Panc1 (cell line): Measurements from ENCODE around the gene UBC. TPM values are rescaled to one million over a fixed set of nuclear protein-coding genes. Genes with fewer than 3 reads are reported as not detected.
"Not testable (repeated sequence)": the region's sequence is repeated elsewhere in the genome, so short reads cannot be mapped to it uniquely, and the experiment has no call there.

Source experiments
- ATAC-seq: fragments of 200-7000 bp; cut with Tn5 transposase; 2 replicates; pipeline ENCODE4 v1.9.1; 2020; ENCODE audit warnings: mild to moderate bottlenecking, moderate library complexity
- BruUV-seq: library from RNA; stranded (reverse); fragments of 400-500 nt; replicated peaks from 2 replicates; lab custom pipeline; 2021; lab: Mats Ljungman, UMichigan
- CTCF ChIA-PET: fragments of 300-600 bp; sonication (Branson Sonifier 250); formaldehyde crosslinking; loops from one replicate; lab custom pipeline; 2022; ENCODE audit warnings: antibody characterized with exemption; lab: Charles Lee
- POLR2A ChIA-PET: fragments of 300-600 bp; sonication (Branson Sonifier 250); formaldehyde crosslinking; loops from one replicate; lab custom pipeline; 2022; ENCODE audit warnings: antibody characterized with exemption; lab: Charles Lee
- DNase-seq: peaks from one replicate; pipeline ENCODE4 v3.0.0-alpha.2; 2010; ENCODE audit warnings: low read depth, low spot score
- H3K27ac ChIP-seq: 2 replicates; pipeline ENCODE4 v1.5.1; 2011; ENCODE audit warnings: mild to moderate bottlenecking, low read length, inconsistent platforms
- H3K27me3 ChIP-seq: fragments of 200-500 bp; sonication (Bioruptor generic); 2 replicates; pipeline ENCODE4 v1.6.0; 2014; ENCODE audit warnings: low read length, inconsistent platforms; ENCODE audit not compliant: control insufficient read depth, insufficient read depth
- H3K36me3 ChIP-seq: fragments of 200-500 bp; sonication (Bioruptor generic); 2 replicates; pipeline ENCODE4 v1.5.1; 2014; ENCODE audit warnings: inconsistent platforms, mild to moderate bottlenecking, low read length, moderate library complexity; ENCODE audit not compliant: control insufficient read depth, insufficient read depth
- H3K4me1 ChIP-seq: 2 replicates; pipeline ENCODE4 v1.5.1; 2011; ENCODE audit warnings: inconsistent platforms, mild to moderate bottlenecking, low read length, moderate library complexity; ENCODE audit not compliant: control insufficient read depth, insufficient read depth
- H3K4me3 ChIP-seq, 2 experiments: 2 replicates each; pipeline ENCODE4 v1.5.1; 2011 to 2012; ENCODE audit warnings: low read depth in 2 of 2, low read length in 2 of 2, mild to moderate bottlenecking in 2 of 2, inconsistent platforms in 1 of 2, moderate library complexity in 1 of 2
- H3K9me3 ChIP-seq: fragments of 200-500 bp; sonication (Bioruptor generic); 2 replicates; pipeline ENCODE4 v1.5.1; 2014; ENCODE audit warnings: low read depth, mild to moderate bottlenecking, inconsistent platforms, low read length, moderate library complexity; ENCODE audit not compliant: control insufficient read depth, insufficient read depth
- CTCF ChIP-seq: fragments of 450-650 bp; IDR thresholded peaks from 2 replicates; pipeline ENCODE4 v1.5.1; 2017; ENCODE audit warnings: mild to moderate bottlenecking
- POLR2AphosphoS5 ChIP-seq: IDR thresholded peaks from 2 replicates; pipeline ENCODE4 v1.6.1; 2012; ENCODE audit warnings: mild to moderate bottlenecking, low read depth, low read length, moderate library complexity
- SIN3A ChIP-seq: IDR thresholded peaks from 2 replicates; pipeline ENCODE4 v1.6.1; 2012; ENCODE audit warnings: low read depth, mild to moderate bottlenecking, low read length, moderate library complexity, borderline replicate concordance; ENCODE audit not compliant: insufficient read depth
- TCF7L2 ChIP-seq: IDR thresholded peaks from 2 replicates; pipeline ENCODE4 v1.6.1; 2011; ENCODE audit warnings: mild to moderate bottlenecking, low read depth, low read length, inconsistent platforms
- in situ Hi-C: cut with HindIII; loops from 2 replicates; pipeline ENCODE4 v1.10.0; 2016; ENCODE audit warnings: low sequenced_read_pairs, low pct_unique_long_range_greater_than_20kb
- intact Hi-C: fragments of 100-400 bp; cut with micrococcal nuclease; formaldehyde crosslinking; loops from one replicate; pipeline ENCODE4 v1.10.0; 2022; ENCODE audit not compliant: unreplicated experiment
- total RNA-seq: library from RNA; stranded (reverse); gene quantifications from one replicate; pipeline ENCODE4 v1.2.1, GENCODE V29; 2021; ENCODE audit not compliant: unreplicated experiment
- TF ChIP-seq, protein P1 (sequence below), 2 experiments: IDR thresholded peaks; 2 replicates each; pipeline ENCODE4 v1.6.1; 2011 to 2012; ENCODE audit warnings: low read depth in 2 of 2, control low read depth in 1 of 2, low read length in 1 of 2, mild to moderate bottlenecking in 1 of 2, moderate library complexity in 1 of 2; ENCODE audit not compliant: insufficient read depth in 1 of 2

UBC gene
- total RNA-seq, 1 experiment from 2014 or later, result 1,725 TPM

- Histone ChIP-seq H3K27ac (peak overlapping the region; percentile 100), H3K27me3 (no peaks in the 10 kb centered on the region), H3K9me3 (no peaks in the 10 kb centered on the region), H3K4me1 (peaks cover 62% of the 10 kb centered on the region), H3K36me3 (no peaks in the 10 kb centered on the region), H3K4me3 (peak overlapping the region; percentile 49 to 62)
- ChIA-PET CTCF (interaction anchor here (1.1 to 1.4 kb wide), 2 partner anchors 13 to 20 kb away, joined by 5 to 7 read pairs; no protein-coding TSS in a partner anchor), POLR2A (interaction anchor here (0.6 to 1.6 kb wide), 6 partner anchors 9 to 369 kb away, joined by 3 to 6 read pairs (median 4); no protein-coding TSS in a partner anchor)
- TF ChIP-seq TCF7L2, result no peak
- TF ChIP-seq POLR2AphosphoS5, result no peak
- TF ChIP-seq, protein P1, sequence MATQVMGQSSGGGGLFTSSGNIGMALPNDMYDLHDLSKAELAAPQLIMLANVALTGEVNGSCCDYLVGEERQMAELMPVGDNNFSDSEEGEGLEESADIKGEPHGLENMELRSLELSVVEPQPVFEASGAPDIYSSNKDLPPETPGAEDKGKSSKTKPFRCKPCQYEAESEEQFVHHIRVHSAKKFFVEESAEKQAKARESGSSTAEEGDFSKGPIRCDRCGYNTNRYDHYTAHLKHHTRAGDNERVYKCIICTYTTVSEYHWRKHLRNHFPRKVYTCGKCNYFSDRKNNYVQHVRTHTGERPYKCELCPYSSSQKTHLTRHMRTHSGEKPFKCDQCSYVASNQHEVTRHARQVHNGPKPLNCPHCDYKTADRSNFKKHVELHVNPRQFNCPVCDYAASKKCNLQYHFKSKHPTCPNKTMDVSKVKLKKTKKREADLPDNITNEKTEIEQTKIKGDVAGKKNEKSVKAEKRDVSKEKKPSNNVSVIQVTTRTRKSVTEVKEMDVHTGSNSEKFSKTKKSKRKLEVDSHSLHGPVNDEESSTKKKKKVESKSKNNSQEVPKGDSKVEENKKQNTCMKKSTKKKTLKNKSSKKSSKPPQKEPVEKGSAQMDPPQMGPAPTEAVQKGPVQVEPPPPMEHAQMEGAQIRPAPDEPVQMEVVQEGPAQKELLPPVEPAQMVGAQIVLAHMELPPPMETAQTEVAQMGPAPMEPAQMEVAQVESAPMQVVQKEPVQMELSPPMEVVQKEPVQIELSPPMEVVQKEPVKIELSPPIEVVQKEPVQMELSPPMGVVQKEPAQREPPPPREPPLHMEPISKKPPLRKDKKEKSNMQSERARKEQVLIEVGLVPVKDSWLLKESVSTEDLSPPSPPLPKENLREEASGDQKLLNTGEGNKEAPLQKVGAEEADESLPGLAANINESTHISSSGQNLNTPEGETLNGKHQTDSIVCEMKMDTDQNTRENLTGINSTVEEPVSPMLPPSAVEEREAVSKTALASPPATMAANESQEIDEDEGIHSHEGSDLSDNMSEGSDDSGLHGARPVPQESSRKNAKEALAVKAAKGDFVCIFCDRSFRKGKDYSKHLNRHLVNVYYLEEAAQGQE (IDR thresholded peaks at IDR 0.05; ENCODE audit: insufficient read depth in 1 of 2, low read depth in 2 of 2, low read length in 1 of 2), result no peak
- 0 out of 2 replicates have a peak, but pooled peaks have one; percentile 50 for TF ChIP-seq SIN3A
- no peak for TF ChIP-seq CTCF
- no peak for DNase-seq
- no TSS peak for BruUV-seq
- ATAC-seq, result no peak
- in situ Hi-C loops, result no loop called here
- intact Hi-C loops, result no loop called here
These were observed 5.3 kb upstream of the UBC start for GRCh38 chr12:124919521-124920352.

DNA sequence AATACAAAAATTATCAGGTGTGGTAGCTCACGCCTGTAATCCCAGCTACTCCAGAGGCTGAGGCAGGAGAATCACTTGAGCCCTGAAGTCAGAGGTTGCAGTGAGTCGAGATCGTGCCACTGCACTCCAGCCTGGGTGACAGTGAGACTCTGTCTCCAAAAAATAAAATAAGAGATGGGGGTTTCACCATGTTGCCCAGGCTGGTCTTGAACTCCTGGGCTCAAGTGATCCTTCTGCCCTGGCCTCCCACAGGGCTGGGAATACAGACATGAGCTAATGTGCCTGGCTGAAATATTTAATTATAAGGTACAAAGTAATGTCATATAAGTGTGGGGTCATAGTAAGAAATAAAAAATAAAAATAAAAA is 4.2 kb upstream of the UBC start:
- CTCF ChIA-PET, result interaction anchor here (1.1 kb wide), 1 partner anchor 12 kb away, joined by 7 read pairs; no protein-coding TSS in a partner anchor

More for the DNA sequence above, 4.2 kb upstream of the UBC start:
- H3K27ac ChIP-seq, result peak overlapping the region; percentile 100
- in situ Hi-C loops, H3K36me3 ChIP-seq, DNase-seq, intact Hi-C loops, BruUV-seq, H3K27me3 ChIP-seq, H3K9me3 ChIP-seq, ATAC-seq: not testable (repeated sequence)
- POLR2A ChIA-PET, result interaction anchor here (0.9 to 2.8 kb wide), 5 partner anchors 8 to 21 kb away, joined by 3 to 9 read pairs (median 4); no protein-coding TSS in a partner anchor
- peak overlapping the region in 1 of 2 experiments; percentile 48; a peak in 2 of 4 replicates for H3K4me3 ChIP-seq
- peaks cover 56% of the 10 kb centered on the region for H3K4me1 ChIP-seq
